ENCODE measurements around the gene UTP14A.
"Not testable (repeated sequence)": the region's sequence is repeated elsewhere in the genome, so short reads cannot be mapped to it uniquely, and the experiment has no call there.

UTP14A gene, protein sequence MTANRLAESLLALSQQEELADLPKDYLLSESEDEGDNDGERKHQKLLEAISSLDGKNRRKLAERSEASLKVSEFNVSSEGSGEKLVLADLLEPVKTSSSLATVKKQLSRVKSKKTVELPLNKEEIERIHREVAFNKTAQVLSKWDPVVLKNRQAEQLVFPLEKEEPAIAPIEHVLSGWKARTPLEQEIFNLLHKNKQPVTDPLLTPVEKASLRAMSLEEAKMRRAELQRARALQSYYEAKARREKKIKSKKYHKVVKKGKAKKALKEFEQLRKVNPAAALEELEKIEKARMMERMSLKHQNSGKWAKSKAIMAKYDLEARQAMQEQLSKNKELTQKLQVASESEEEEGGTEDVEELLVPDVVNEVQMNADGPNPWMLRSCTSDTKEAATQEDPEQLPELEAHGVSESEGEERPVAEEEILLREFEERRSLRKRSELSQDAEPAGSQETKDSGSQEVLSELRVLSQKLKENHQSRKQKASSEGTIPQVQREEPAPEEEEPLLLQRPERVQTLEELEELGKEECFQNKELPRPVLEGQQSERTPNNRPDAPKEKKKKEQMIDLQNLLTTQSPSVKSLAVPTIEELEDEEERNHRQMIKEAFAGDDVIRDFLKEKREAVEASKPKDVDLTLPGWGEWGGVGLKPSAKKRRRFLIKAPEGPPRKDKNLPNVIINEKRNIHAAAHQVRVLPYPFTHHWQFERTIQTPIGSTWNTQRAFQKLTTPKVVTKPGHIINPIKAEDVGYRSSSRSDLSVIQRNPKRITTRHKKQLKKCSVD

DNA sequence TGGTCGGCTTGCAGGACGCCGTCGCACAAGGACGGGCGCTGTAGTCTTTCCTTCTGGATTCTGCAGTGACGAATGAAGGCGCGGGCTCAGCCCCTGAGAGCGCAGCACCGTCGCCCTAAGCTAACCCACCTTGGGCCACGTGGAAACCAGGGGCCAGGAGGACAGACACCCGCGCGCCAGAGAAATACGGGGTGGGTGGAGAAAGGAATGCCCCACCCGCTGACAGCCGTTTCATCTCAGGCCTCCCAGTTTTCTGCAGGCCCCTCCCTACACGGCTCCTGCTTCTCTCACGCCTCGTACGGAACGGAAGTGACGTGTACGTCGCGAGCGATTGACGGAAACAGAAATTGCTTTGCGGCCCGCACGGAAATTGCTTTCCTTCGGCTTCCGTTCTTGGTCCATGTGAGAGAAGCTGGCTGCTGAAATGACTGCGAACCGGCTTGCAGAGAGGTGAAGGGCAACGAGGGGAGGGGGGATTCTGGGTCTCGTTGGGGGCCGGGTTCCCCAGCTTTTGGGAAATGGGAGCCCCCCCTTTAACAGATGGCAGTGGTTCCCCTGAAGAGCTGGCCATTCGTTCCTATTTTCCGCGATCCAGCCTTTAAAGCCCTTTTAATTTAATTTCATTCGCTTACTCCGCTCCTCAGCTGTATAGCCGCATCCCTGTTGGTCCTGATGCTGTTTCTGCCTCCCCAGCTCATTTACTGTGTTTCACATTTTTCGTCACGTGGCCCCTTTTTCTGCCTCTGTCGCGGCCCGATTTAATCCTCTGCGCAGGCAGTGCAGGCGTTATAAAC is at the start of gene UTP14A:
TSS of gene UTP14A (plus strand) at position 378 of the 794 bp plus-strand sequence. CDS start at position 425, 47 bp downstream.
- DNase-seq: peak; percentile 81

DNA sequence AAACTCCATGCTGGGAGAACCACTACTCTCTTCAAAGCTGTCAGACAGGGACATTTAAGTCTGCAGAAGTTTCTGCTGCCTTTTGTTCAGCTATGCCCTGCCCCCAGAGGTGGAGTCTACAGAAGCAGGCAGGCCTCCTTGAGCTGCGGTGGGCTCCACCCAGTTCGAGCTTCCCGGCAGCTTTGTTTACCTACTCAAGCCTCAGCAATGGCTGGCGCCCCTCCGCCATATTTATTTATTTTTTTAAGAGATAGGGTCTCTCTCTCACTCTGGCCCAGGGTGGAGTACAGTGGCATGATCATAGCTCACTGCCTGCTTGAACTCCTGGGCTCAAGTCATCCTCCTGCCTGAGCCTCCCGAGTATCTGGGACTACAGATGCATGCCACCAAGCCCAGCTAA is 46.8 kb upstream of the UTP14A start:
- not testable (repeated sequence) for DNase-seq

DNA sequence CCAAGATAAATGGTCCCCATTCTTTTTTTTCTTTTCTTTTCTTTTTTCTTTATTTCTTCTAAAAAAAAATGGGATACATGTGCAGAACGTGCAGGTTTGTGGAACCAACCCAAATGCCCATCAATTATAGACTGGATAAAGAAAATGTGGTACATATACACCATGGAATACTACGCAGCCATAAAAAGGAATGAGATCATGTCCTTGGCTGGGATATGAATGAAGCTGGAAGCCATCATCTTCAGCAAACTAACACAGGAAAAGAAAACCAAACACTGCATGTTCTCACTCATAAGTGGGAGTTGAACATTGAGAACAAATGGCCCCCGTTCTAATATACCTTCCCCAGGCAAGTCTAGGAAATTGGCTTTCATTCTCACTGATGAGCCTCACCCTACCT is 39.6 kb upstream of the UTP14A start:
- DNase-seq: not testable (repeated sequence)

DNA sequence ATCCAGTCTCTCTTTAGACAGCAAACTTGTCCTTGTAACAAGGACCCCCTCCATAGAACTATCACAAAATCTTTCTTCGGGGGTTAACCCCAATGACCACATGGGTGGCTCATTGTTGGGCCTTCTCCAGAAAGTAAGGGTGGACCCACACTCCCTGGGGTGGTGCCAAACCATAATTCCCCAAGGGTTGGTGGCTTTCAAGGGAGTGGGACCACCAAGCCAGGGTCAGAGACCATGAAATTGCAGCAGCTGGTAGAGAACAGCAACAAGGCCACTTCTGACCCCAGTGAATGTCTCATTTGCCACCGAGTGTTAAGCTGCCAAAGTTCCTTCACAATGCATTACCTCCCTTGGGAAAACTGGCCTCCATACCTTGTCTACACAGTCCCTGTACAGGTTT is 33.4 kb upstream of the UTP14A start:
- no peak for DNase-seq

DNA sequence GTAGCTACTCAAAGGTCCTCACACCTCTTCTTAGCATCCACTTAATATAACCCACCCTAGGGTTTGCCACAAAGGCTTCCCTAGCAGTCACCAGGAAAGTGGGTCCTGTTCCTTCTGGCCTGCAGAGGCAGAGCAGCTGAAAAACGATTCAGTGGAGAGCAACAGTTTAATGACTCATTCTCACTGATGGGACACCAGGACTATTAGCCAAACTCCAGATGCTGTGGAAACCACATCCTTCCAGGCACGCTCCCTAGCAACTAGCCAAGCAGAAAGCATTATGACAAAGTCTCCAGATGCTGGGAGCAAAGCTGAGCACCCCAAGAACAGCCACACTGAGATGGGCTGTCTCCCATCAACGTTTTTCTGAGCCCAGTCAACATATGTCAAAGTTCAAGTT is 30.3 kb upstream of the UTP14A start:
- no peak for DNase-seq

DNA sequence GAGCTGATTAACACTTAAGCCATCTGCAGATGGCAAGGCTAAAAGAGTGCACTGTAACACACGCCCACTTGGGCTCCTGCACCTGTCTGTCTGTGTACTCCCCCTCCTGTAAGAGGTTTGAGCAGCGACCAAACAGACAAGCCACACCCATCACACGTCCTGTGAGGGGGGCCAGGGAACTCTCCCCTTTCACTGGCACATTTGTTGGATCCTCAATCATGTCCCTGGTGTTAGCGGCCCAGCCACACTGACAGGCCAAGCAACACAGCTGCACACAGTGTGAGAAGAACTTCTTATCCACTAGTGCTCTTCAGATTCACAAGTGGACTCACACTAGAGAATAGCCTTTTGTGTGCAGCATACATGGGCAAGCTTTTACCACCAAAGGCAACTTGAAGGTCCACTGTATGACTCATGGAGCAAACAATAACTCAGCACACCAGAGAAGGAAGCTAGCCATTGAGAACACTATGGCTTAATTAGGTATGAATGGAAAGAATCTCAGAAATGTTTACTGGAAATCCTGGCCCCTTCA is 29.1 kb upstream of the UTP14A start:
- DNase-seq: no peak

DNA sequence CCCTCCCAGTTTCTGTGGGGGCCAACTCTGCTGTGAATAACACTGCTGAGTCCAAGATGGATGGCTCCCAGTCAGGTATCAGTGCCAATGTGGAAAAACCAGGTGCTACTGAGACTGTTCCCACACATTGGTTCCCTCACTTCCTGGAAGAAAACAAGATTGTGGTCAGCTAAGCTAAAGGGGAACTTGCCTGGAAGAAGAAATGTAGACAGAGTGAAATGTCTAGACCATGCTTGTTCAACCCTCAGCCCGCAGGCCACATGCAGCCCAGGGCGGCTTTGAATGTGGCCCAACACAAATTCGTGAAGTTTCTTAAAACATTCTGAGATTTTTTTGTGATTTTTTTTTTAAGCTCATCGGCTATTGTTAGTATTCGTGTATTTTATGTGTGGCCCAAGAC is 28.6 kb upstream of the UTP14A start:
- no peak for DNase-seq

DNA sequence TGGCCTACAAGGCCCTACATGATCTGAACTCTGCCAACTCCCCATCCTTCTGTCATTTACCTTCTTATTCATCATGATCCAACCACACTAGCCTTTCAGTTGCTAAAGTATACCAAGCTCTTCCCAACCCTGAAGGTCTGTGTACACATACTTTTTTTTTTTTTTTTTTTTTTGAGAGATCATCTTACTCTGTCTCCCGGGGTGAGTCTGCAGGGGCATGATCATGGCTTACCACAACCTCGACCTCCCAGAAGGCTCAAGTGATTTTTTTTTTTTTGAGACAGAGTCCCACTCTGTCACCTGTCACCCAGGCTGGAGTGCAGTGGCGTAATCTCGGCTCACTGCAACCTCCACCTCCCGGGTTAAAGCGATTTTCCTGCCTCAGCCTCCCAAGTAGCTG is 5.9 kb upstream of the UTP14A start:
- no peak for DNase-seq

DNA sequence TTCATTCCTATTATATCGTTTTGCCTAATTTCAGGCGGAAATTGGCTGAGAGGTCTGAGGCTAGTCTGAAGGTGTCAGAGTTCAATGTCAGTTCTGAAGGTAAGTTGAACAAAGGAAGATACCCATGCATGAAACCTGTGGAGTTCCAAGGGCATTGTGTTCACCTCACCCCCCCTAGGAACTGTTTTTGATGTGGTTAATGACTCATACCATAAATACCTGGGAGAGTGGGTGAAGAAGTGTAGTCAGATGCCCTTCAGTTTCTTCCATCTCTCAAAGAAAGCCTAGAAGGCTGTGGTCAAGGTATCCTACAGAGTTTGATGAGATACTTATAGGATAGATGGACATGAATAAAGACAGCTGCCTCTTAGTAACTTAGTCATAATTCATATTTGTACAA is 2.7 kb downstream of the UTP14A start:
- DNase-seq: no peak

DNA sequence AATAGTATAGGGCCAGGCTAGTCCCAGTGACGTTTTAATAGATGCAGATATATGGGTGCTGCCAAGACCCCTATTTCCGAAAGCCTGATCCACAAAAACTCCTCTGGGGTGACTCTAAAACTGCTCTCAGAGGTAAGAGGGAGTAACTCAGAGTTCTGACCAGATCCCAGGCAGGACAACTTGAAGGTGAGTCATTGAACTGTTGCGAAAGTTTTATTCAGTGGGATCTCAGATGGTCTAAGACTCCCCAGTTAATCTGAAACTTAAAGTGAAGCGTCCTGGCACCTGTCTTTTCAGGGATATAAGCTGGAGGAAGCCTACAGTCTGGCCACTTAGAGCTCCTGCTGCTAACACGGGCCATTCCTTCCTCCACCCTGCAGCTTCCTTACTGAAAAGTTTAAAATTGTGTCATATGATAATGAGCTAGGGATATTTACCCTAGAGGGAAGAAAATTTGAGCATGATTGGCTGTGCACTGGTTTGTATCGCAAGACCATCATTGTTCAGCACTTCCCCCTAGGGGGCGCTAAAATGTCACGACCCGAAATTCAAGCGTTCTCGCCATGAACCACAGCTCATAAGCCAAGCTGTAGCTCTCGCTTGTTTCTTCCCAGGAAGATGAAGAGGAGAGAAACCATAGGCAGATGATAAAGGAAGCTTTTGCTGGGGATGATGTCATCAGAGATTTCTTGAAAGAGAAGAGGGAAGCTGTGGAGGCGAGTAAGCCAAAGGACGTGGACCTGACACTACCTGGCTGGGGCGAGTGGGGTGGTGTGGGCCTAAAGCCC is 19.5 kb downstream of the UTP14A start:
- peak; percentile 32 for DNase-seq

DNA sequence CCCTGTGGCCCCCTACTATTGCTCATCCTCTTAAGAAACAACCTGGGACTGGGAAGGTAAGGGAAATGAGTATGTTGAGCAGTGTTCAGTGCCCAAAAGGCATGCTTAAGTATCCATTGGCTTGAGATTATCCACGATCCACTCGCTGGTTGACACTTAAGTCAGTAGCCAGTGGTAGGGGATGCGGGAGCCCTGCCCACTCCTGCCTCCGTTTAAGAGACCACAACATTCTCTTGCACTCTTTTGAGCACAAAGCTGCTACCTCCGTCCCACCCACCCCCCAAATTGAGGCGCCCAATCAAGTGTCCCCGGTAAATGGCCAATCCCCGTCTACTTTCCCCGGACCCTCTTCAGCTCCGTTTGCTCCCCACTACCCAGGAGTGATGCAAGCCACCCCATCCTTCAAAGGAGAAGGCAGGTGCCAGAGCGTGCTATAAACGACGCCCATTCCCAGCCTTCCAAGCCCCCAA is 25.0 kb downstream of the UTP14A start:
- no peak for DNase-seq

DNA sequence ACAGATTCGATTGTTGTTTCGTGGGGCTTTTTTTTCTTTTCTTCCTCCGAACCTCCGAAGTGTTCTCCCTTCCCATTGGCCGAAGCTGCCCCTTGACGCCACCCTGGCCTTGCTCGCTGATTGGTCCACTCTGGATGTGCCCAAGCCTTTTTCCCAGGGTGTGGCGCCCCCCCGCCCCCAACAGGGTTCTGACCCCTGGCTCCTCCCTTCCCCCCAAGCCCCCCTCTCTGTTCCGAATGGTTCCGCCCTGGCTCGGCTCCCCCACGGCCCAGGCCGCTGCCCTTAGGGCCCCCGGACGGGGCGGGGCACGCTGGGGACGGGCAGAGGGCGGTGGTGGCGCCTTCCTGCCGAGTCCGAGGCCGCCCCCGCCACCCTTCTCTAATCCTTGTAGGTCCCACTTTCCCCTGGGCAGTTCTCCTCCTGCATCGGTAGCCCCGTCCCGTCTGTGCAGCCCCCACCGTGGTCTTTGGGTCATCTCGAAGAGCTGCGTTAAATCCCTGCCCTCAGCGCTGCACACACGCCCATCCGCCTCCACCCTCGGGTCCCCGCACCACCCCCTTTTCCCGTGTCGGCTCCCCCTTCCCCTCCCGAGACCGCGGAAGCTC is 25.5 kb downstream of the UTP14A start:
- DNase-seq: peak; percentile 75

DNA sequence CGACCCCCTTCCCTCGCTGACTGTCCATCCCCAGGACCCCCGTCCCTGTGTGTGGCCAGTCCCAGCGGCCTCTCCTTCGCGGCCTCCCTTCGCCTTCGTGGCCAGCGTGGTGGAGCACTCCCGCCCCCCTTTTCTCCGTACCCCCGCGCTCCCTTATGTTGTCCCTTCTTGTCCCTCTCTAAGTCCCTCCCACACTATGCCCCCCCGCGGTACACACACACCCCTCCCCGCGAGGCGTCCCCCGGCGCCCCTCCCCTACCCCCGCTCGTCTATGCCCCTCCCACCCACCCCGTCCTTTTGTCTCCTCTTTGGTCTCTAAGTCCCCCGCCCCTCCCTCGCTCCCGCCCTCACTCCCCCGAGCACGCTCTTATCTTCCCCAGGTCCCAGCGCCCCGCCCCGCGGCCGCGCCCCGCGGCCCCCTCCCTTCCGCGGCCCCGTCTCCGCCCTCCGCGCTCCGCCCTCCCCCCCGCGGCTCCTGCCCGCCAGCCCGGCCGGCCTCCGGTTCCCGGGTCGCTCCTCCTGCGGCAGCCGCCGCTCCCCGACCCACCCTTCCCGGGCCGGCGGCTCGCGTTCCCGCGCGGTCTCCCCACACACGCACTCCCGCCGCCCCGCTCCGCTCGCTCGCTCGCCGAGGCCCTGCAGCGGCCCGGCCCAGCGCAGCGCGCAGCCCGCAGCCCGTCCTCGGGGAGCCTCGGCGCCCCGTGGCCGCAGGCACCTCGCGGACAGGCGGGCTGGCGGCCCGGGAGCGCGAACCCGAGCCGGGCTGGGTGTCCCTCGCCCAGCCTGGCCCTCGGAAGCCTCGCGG is 26.3 kb downstream of the UTP14A start:
- DNase-seq: peak; percentile 62

DNA sequence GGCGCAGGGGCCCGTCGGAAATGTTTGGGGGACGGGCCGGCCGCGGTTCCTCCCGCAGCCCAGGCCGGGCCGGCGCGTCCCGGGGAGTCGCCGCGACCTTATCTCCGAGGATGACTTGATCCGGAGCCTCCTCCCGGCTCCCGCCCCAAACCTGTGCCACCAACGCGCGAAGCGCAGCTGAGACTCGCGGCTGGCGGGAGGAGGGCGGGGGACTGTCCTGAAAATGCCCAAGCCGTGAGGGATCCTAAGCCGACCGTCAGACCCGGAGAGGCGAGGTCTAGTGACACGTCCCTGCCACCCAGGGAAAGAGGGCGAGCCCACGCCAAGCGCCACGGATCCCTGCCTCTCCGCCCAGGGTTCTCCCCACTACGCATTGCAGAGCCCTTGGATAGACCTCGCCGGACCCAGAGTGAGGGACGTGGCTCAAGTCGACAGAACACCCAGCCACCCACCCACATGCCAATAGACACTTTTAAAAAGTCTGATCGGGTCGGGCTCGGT is 26.9 kb downstream of the UTP14A start:
- DNase-seq: no peak

DNA sequence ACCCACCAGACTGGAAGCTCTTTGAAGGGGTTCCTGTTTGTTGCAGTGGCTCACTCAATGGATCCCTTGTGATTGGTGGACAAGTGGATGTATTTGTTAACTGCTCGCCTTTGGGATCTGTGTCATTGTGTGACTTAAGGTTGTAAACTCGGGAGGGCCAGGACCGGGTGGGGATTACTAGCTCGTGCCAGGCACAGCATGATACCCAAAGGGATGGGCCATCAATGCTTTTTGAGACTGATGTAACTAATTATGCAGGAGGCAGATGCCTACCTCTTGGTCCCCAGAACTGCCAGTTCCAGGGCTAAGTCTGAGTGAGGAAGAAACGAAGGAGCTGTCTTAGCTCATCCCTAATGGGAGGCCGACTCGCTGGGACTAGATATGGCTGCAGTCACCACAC is 27.7 kb downstream of the UTP14A start:
- DNase-seq: no peak

DNA sequence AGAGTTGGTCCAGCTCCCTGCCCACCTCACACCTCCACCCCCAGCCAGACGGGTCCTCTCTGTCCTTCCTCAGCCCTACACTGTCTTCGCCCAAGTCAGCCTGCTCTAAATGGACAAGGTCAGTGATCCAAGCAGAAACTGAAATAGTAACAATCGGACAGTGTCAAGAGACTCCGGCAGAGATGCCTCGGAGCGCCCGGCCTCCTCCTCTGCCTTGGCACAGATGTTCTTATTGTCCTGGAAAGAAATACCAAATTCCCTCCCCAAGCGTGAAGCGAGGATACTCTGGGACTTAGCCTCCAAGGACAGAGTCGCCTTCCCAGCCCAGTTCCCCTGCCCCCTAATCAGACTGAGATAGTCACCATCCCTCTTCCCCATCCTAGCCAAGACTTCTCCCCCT is 28.5 kb downstream of the UTP14A start:
- DNase-seq: no peak

DNA sequence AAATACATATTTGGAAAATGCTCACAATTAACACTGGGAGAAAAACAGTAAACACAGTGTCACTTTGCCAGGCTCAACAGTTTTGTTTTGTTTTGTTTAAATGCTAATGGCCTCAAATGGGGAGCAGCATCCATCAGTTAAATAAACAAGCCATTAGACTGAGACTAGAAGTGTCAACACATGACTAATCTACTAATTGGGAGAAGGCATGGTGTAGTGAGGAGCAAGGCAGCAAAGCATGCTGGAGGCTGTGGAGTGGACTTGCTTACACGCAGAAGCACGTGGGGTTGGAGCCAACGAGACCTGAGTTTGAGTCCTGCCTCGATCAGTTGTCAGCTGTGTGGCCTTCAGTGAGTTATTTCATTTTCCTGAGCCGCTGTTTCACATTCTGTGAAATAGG is 29.0 kb downstream of the UTP14A start:
- DNase-seq: no peak

DNA sequence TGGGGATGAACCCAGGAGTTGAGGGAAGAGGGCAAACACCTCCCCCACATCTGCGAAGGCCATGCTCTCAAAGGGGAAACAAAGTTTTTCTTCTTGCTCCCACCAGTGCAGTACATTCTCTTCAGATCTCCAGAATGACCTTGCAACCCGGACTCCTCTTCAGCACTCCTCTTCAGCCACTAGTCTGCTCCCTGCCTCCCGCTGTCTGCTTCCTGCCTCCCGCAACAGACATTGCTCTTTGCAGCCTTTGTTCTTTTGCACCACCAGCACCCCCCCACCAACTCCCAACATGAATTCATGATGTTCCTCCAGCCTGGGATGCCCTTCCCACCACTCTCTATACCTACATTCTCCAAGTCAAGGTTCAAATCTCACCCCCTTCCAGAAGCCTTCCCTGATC is 32.1 kb downstream of the UTP14A start:
- DNase-seq: no peak

DNA sequence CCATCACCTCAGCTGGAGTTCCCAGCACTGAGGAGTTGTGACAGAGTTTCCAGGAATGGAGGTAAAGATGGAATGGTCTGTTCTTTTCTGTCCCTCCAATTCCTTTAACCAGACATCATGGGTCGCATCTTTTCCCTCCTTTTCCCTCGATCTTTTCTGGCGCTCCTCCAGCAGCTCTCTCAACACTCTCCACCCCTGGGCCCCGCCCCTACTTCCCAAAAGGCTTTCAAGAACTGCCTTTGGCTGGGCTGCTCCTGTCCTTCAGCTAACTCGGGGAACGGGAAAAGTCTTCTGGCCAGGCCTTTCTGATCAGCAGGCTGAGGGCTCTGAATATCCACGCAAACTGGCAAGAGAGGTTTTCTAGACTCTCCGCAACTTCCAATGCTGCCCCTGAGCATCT is 34.0 kb downstream of the UTP14A start:
- DNase-seq: no peak

DNA sequence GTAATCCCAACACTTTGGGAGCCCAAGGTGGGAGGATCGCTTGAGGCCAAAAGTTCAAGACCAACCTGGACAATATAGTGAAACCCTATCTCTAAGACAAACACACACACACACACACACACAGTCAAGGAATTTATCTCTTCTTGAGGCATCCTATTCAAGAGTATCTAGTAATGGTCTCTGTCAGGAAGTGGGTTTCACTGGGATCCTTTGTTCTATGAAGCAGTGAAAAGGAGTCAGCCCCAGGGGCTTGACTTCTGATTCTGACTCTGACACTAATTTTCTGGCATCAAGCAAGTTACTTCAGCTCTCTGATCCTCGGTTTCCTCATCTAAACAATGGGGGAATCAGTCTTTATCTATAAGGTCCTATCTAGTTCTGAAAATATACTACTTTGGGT is 34.8 kb downstream of the UTP14A start:
- no peak for DNase-seq

DNA sequence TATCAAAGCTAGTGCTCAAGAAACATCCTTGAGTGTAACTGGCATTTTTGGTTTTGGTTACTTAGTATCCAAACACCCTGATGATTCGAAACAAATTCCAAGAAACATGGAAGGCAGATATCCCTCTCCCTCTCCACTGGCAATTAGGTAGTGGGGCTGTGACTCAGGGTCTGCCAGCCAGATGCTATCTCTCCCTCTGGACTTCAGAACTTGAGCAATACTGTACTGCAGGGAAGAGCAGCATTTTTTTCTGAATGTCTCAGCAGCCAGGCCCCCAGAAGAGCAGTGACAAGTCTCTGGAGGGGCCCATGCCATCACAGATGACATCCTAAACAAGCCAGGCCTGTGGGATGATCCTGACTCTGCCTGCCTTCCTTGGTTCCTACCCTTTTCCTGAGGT is 39.2 kb downstream of the UTP14A start:
- DNase-seq: no peak

Measured in NCI-H1105 (cell line).